HG02798 (cell line): ENCODE results near the gene LILRA5.
"Not testable (repeated sequence)": the region's sequence is repeated elsewhere in the genome, so short reads cannot be mapped to it uniquely, and the experiment has no call there.

Source experiments
- ATAC-seq: cut with Tn5 transposase; IDR thresholded peaks from one replicate; pipeline ENCODE4 v1.9.1; 2021; ENCODE audit warnings: mild to moderate bottlenecking; ENCODE audit not compliant: unreplicated experiment, poor library complexity

The LILRA5 gene

GRCh38 chr19:54278056-54278455 is 34.9 kb downstream of the LILRA5 start:
- ATAC-seq: not testable (repeated sequence)

- not testable (repeated sequence) for ATAC-seq
Measured at GRCh38 chr19:54277111-54277615, 35.8 kb downstream of the LILRA5 start.

- no peak for ATAC-seq
Measured at GRCh38 chr19:54275951-54276350, 37.0 kb downstream of the LILRA5 start.

GRCh38 chr19:54274516-54274915 is 38.5 kb downstream of the LILRA5 start:
- ATAC-seq: not testable (repeated sequence)

- ATAC-seq: no peak
Measured at GRCh38 chr19:54273821-54274220, 39.1 kb downstream of the LILRA5 start.

- ATAC-seq: not testable (repeated sequence)
Measured at GRCh38 chr19:54272181-54272580, 40.8 kb downstream of the LILRA5 start.

- not testable (repeated sequence) for ATAC-seq
Measured at GRCh38 chr19:54271587-54271986, 41.4 kb downstream of the LILRA5 start.

DNA sequence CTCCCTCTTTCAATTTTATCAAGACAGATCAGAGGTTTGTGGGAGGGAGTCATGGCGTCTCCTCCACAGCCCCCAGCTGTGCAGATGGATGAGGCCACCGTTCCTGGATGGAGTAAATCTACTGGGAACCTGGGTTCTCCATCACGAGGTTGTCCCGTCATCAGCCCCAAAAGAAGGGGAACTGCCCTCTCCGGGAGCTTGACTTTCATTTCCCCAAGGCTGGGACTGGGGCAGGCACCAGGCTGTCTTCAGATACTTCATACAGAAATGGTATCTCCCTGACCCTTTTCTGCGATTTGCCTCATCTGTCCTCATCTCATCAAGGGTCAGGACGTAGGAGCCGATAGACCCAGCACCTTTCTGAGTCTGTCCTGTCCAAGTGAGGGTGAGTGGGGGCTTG is 41.9 kb downstream of the LILRA5 start:
- no peak for ATAC-seq

DNA sequence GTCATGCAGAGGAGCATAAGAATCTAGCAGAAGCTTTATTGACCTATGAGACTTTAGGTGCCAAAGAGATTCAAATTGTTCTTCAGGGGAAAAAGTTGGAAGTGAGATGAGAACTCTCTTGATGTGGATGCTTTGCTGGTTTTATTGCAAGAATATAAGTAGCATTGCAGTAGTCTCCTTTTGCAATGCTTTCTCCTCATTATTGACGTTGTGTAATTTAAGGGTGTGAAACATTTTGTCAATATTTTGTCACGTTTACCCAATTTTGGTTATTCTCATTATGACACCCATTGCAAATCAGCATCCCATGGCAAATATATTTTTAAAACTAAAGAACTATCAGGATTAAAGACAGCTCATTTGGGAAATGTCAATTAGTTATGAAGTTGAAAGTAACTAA is 44.0 kb downstream of the LILRA5 start:
- ATAC-seq: no peak

- no peak for ATAC-seq
Measured at GRCh38 chr19:54266133-54266532, 46.8 kb downstream of the LILRA5 start.

- ATAC-seq: no peak
Measured at GRCh38 chr19:54262470-54262869, 50.5 kb downstream of the LILRA5 start.

DNA sequence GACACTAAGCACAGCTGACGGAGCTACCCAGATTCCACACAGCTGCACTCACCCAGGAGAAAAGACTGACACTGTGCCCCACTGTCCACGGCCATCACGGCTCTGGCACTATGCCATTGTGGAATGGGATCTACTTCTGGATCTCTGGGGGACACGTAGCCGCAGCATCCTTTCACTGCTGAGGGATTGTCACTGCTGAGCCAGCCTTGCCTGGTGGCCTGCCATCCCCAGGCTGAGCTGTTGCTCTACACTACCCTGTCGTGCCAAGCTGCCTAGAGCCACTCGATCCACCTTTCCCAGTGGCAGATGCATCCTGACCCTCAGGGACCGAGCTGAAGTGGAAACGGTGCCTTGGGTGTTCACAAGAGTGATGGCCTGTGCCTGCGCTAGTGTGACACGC is 50.9 kb downstream of the LILRA5 start:
- no peak for ATAC-seq

DNA sequence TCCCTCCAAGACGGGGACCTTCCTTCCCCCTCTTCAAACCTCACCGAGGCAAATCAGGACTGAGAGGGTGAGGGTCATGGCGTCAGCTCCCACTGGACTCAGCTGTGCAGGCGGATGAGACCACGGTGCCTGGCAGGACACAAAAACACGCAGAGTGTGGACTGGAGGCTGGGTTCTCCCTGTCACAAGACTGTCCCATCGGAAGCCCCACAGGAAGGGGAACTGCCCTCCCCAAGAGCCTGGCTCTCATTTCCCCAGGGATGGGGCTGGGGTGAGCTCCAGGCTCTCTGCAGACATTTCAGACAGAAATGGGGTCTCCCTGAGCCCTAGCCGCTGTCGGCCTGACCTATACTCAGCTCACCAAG is 55.9 kb downstream of the LILRA5 start, which contains the start of gene LILRB5:
Gene LILRB5 (minus strand): TSS at position 158 of the 365 bp plus-strand sequence. CDS start 80 bp downstream, at position 78.
- no peak for ATAC-seq
